SK-N-SH (cell line): ENCODE measurements around the gene ZDHHC7. TPM values are rescaled to one million over a fixed set of nuclear protein-coding genes. Genes with fewer than 3 reads are reported as not detected.

Source experiments
- CTCF ChIA-PET: fragments of 300-600, 350-600 bp; formaldehyde crosslinking; extraction: SDS; loops from one replicate; lab custom pipeline; 2021; lab: Yijun Ruan, JAX
- POLR2A ChIA-PET: fragments of 350-600 bp; sonication (Branson Sonifier 250); formaldehyde crosslinking; extraction: SDS; loops from one replicate; lab custom pipeline; 2020; ENCODE audit warnings: antibody characterized with exemption, inconsistent platforms; lab: Yijun Ruan, JAX
- DNase-seq: peaks from one replicate; pipeline ENCODE4 v3.0.0; 2012
- H2AFZ ChIP-seq: fragments of 200-600 bp; sonication (generic); 2 replicates; pipeline ENCODE4 v1.8.1; 2016; ENCODE audit warnings: antibody characterized with exemption, mild to moderate bottlenecking, low read depth
- H3F3A ChIP-seq: fragments of 200-600 bp; sonication (generic); replicated peaks from 2 replicates; pipeline ENCODE3; 2016; ENCODE audit warnings: antibody characterized with exemption, mild to moderate bottlenecking; ENCODE audit not compliant: insufficient read depth
- H3K27ac ChIP-seq, 2 experiments: fragments of 200-500 bp in 1 of 2; fragments of 200-600 bp in 1 of 2; sonication (Bioruptor generic) in 1 of 2; sonication (generic), shearing (Covaris generic) in 1 of 2; 2 replicates each; pipeline versions ENCODE4 v1.5.1 to v1.6.1; 2014 to 2016; ENCODE audit warnings: low read depth in 2 of 2, inconsistent platforms in 1 of 2, low read length in 1 of 2, mild to moderate bottlenecking in 1 of 2, mixed read lengths in 1 of 2
- H3K27me3 ChIP-seq: fragments of 200-600 bp; sonication (generic), shearing (Covaris generic); 2 replicates; pipeline ENCODE4 v1.6.1; 2016; ENCODE audit warnings: mixed run types; ENCODE audit not compliant: insufficient read depth
- H3K36me3 ChIP-seq, 2 experiments: fragments of 200-500 bp in 1 of 2; fragments of 200-600 bp in 1 of 2; sonication (Bioruptor generic) in 1 of 2; sonication (generic) in 1 of 2; replicated peaks in 1 of 2; 2 replicates each; pipeline versions ENCODE3 to v1.5.1; 2014 to 2016; ENCODE audit warnings: low read length in 1 of 2, mild to moderate bottlenecking in 1 of 2; ENCODE audit not compliant: insufficient read depth in 2 of 2, control insufficient read depth in 1 of 2
- H3K4me1 ChIP-seq, 2 experiments: fragments of 200-500 bp in 1 of 2; fragments of 200-600 bp in 1 of 2; sonication (Bioruptor generic) in 1 of 2; sonication (generic), shearing (Covaris generic) in 1 of 2; 2 replicates each; pipeline versions ENCODE4 v1.5.1 to v1.6.1; 2014 to 2016; ENCODE audit warnings: low read depth in 1 of 2, low read length in 1 of 2, mixed run types in 1 of 2; ENCODE audit not compliant: insufficient read depth in 2 of 2, control insufficient read depth in 1 of 2
- H3K4me2 ChIP-seq: fragments of 200-600 bp; sonication (generic), shearing (Covaris generic); 2 replicates; pipeline ENCODE4 v1.6.1; 2017; ENCODE audit warnings: mixed run types
- H3K4me3 ChIP-seq, 2 experiments: fragments of 200-500 bp in 1 of 2; fragments of 200-600 bp in 1 of 2; sonication (Bioruptor generic) in 1 of 2; sonication (generic), shearing (Covaris generic) in 1 of 2; 2 replicates each; pipeline versions ENCODE4 v1.5.1 to v1.8.1; 2014 to 2016; ENCODE audit warnings: low read depth in 2 of 2, inconsistent platforms in 1 of 2, low read length in 1 of 2, mild to moderate bottlenecking in 1 of 2, mixed read lengths in 1 of 2, moderate library complexity in 1 of 2
- H3K79me2 ChIP-seq: fragments of 200-600 bp; sonication (generic); 2 replicates; pipeline ENCODE4 v1.8.1; 2017; ENCODE audit warnings: mild to moderate bottlenecking; ENCODE audit not compliant: insufficient read depth
- H3K9ac ChIP-seq: fragments of 200-600 bp; sonication (generic); 2 replicates; pipeline ENCODE4 v1.6.1; 2017; ENCODE audit warnings: mixed run types
- H3K9me2 ChIP-seq: fragments of 200-600 bp; sonication (generic); 2 replicates; pipeline ENCODE4 v1.6.1; 2017; ENCODE audit warnings: mixed run types
- H3K9me3 ChIP-seq: fragments of 200-600 bp; sonication (generic); 2 replicates; pipeline ENCODE4 v1.6.1; 2017; ENCODE audit warnings: mixed run types, mild to moderate bottlenecking, moderate library complexity
- H4K20me1 ChIP-seq: fragments of 200-600 bp; sonication (generic); 2 replicates; pipeline ENCODE4 v1.6.1; 2017; ENCODE audit warnings: mild to moderate bottlenecking, mixed run types; ENCODE audit not compliant: insufficient read depth
- CTCF ChIP-seq: fragments of 200-600 bp; sonication (generic); IDR thresholded peaks from 2 replicates; pipeline ENCODE4 v1.6.1; 2017; ENCODE audit warnings: antibody characterized with exemption, mild to moderate bottlenecking, moderate library complexity
- ELF1 ChIP-seq: IDR thresholded peaks from 2 replicates; pipeline ENCODE4 v1.4.0; 2012
- EZH2phosphoT487 ChIP-seq: fragments of 200-600 bp; sonication (generic); IDR thresholded peaks from 2 replicates; pipeline ENCODE4 v1.6.1; 2017; ENCODE audit warnings: low read depth, mixed run types, mild to moderate bottlenecking, antibody characterized with exemption, moderate library complexity, borderline replicate concordance
- FOXM1 ChIP-seq: IDR thresholded peaks from 2 replicates; pipeline ENCODE4 v1.4.0; 2012; ENCODE audit warnings: low read depth, mild to moderate bottlenecking
- GATA2 ChIP-seq: sonication (generic); formaldehyde crosslinking; IDR thresholded peaks from 2 replicates; pipeline ENCODE4 v1.5.0; 2020; ENCODE audit warnings: mild to moderate bottlenecking, missing genetic modification reagents
- JUND ChIP-seq: IDR thresholded peaks from 2 replicates; pipeline ENCODE4 v1.4.0; 2012
- MEF2A ChIP-seq: IDR thresholded peaks from 2 replicates; pipeline ENCODE4 v1.4.0; 2012; ENCODE audit warnings: low read depth, borderline replicate concordance
- NFIC ChIP-seq: IDR thresholded peaks from 2 replicates; pipeline ENCODE4 v1.4.0; 2012; ENCODE audit warnings: borderline replicate concordance
- NRF1 ChIP-seq: IDR thresholded peaks from 2 replicates; pipeline ENCODE4 v1.6.1; 2012; ENCODE audit warnings: low read depth, mild to moderate bottlenecking, low read length
- RAD21 ChIP-seq: IDR thresholded peaks from 2 replicates; pipeline ENCODE4 v1.6.1; 2012; ENCODE audit warnings: mild to moderate bottlenecking, low read length
- REST ChIP-seq: IDR thresholded peaks from 2 replicates; pipeline ENCODE4 v1.6.1; 2012; ENCODE audit warnings: mild to moderate bottlenecking, low read depth, low read length, moderate library complexity
- RFX5 ChIP-seq: IDR thresholded peaks from 2 replicates; pipeline ENCODE4 v1.6.1; 2012; ENCODE audit warnings: mild to moderate bottlenecking, improper control_type of control experiment, low read length
- RXRA ChIP-seq: IDR thresholded peaks from 2 replicates; pipeline ENCODE4 v1.4.0; 2012; ENCODE audit warnings: low read depth, mild to moderate bottlenecking, borderline replicate concordance
- SMC3 ChIP-seq: IDR thresholded peaks from 2 replicates; pipeline ENCODE4 v1.6.1; 2012; ENCODE audit warnings: low read depth, low read length, improper control_type of control experiment
- TAF1 ChIP-seq: IDR thresholded peaks from 2 replicates; pipeline ENCODE4 v1.6.1; 2012; ENCODE audit warnings: low read depth, mild to moderate bottlenecking, low read length, moderate library complexity, borderline replicate concordance
- TCF12 ChIP-seq: IDR thresholded peaks from 2 replicates; pipeline ENCODE4 v1.4.0; 2012
- ZBTB33 ChIP-seq: IDR thresholded peaks from 2 replicates; pipeline ENCODE4 v1.4.0; 2012; ENCODE audit warnings: low read depth, borderline replicate concordance
- WGBS: methylation state at CpG from one replicate; pipeline ENCODE4 v1.1.6; 2017; ENCODE audit warnings: low lambda C conversion rate; 5-methylcytosine and 5-hydroxymethylcytosine counted together
- polyA plus RNA-seq, 3 experiments: library from polyadenylated mRNA; depleted of rRNA; stranded (reverse); fragments of >200 nt; gene quantifications; 2 replicates each; pipeline ENCODE4 v1.2.3, GENCODE V29; 2012

ZDHHC7 gene
- polyA plus RNA-seq, 1 of the 3 experiments (the other 2 are of a cell fraction), result 114 TPM

- H3K4me2 ChIP-seq, result no peak overlapping the region
- no peaks in the 10 kb centered on the region for H3K9me2 ChIP-seq
- no peak overlapping the region for H3K4me3 ChIP-seq
- no peak overlapping the region for H2AFZ ChIP-seq
- H3K9me3 ChIP-seq, result no peaks in the 10 kb centered on the region
- H3K4me1 ChIP-seq, result peaks cover 0 to 11% of the 10 kb centered on the region in 2 experiments; a peak in 1 of 4 replicates
- no peak overlapping the region for H3K9ac ChIP-seq
- no peaks in the 10 kb centered on the region for H3K36me3 ChIP-seq
- no peak for DNase-seq
- no peaks in the 10 kb centered on the region for H4K20me1 ChIP-seq
- TF ChIP-seq RFX5 (no peak), TAF1 (no peak), RXRA (no peak), FOXM1 (no peak), MEF2A (no peak), TCF12 (no peak), EZH2phosphoT487 (no peak), ELF1 (no peak), REST (no peak), RAD21 (no peak), NRF1 (no peak), SMC3 (no peak), CTCF (no peak), GATA2 (no peak), JUND (no peak), ZBTB33 (no peak), NFIC (no peak)
- CTCF ChIA-PET, result interaction anchor here (0.8 to 5.2 kb wide), 4 partner anchors 9 to 188 kb away, joined by 3 to 45 read pairs (median 8); no protein-coding TSS in a partner anchor
- no peaks in the 10 kb centered on the region for H3K79me2 ChIP-seq
- POLR2A ChIA-PET, result no interaction called here
- H3K27ac ChIP-seq, result no peak overlapping the region
- WGBS, result 71% methylated on average over 4 of the region's 4 CpGs
- H3F3A ChIP-seq, result no peaks in the 10 kb centered on the region
- H3K27me3 ChIP-seq, result no peaks in the 10 kb centered on the region
Observed at GRCh38 chr16:84942786-84943185, 68.5 kb downstream of the ZDHHC7 start.
